NCI-H2107 treated with DMSO at 0.1 percent for 48 hours (cell line): ENCODE results near the gene PEAR1.

Experiments used
- DNase-seq: peaks from one replicate; lab custom pipeline; 2025; ENCODE audit not compliant: unreplicated experiment; lab: John Stamatoyannopoulos, UW

The PEAR1 gene

DNA sequence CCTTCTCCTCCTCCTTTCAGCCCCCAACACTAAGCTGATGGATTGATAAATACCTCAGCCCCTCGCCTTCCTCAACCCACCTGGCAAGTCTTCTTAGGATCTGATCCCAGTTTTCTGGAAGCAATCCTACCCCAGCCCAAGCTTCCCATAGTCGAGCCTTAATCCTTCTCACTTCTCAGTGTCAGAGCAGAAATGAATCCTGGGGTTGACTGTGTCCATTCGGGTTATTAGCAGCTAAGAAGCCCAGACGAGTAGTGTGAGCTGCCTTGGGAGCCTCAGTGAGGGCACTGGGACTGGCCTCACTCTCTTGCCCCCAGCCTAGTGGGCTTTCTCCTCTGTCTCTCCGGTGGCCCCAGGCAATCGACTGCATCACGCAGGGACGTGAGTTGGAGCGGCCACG, 12.4 kb upstream of the PEAR1 start:
- DNase-seq, result no peak

DNA sequence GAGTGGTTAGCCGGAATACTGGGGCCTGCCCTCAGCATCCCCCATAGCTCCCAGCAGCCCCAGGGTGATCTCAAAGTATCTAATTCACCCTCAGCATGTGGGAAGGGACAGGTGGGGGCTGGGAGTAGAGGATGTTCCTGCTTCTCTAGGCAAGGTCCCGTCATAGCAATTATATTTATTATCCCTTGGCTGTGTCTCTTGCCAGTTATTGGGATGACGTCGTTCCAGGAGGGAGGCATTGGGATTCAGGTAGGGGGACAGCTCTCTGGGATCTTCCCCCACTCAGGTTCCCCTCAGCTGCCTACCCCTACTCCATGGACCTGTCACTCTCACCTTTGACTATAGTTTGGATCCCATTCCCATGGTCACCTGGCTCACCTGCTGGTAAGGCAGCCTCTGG, 11.9 kb upstream of the PEAR1 start:
- no peak for DNase-seq

DNA sequence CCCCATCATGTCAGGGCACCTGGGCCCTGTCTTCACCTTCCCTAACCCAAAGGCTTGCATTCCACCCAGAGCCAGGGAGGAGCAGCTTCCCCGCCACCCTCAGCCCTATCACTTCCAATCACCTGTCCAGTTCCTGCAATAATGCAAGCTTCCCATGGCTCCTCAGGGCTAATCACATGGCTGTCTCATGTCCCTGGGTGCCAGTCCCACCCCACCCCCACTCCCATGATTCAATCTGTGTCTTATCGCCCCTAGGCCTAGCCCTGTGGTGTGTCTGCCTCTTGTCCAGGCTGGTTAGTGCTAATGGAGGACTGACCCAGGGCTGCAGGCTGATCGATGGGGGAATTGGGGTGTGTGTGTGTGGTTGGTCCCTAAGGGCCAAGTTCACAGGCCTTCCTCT, 11.0 kb upstream of the PEAR1 start:
- DNase-seq, result no peak

DNA sequence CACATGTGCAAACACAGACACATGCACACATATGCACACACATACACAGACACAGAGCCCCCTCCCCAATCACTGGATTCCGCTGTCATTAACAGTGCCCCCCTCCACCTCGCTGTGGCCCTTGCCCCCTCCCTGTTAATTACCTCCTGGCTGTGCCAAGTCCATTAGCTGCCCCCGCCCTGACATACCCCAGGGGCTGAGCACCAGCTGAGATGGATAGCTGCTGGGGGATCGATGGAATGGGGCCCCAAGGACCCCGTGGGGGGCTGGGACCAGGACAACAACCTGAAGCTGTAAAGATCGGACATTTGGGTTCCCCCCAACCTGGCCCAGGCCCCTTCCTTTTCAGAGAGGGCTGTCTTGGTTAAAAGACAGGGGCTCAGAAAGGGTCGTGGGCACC, 9.6 kb upstream of the PEAR1 start:
- no peak for DNase-seq

DNA sequence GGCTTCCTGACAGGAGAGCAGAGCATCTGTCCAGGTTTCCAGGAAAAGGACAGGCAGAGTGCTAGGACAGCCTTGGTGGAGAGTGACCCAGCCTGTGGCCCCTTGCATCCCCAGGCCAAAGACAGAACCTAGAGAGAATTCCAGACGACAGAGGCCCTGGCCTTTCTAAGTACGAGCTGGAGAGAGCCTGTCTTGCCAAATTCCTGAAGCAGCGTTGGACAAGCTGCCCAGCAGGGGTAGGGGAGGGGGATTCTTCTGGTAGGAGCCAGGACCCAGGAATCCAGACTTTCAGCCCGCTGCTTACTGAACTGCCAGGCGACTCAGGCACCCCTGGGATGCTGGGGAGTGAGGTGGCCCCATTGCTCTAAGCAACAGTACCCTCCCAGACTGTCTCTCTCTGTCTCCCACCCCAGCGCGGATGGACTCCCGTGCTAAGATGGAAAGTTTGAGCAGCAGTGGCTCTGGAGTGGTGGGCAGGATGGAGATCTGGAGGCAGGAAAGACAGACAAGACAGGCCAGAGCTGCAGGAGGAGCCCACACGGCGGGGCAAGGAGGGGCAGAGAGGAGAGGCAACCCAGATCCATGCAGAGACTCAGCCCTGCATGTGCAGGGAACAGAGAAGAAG, 8.8 kb upstream of the PEAR1 start:
- DNase-seq, result no peak

DNA sequence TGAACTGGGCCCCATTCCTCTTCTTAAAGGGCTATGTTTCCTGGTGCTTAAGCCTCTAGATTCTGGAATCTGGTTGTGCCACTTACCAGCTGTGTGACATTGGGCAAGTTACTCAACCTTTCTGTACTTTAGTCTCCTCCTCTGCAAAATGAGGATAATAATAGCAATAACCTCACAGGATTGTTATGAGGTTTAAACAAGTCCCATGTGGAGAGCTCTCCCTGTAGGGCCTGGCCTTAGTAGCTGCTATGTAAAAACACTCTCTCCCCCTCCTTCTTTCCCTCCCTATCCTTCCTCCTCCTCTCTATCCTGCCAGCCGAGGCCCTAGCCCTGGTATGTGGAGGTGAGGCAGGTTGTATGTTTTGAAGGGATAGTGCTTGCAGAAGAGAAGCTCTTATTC, 8.2 kb upstream of the PEAR1 start:
- DNase-seq, result no peak

DNA sequence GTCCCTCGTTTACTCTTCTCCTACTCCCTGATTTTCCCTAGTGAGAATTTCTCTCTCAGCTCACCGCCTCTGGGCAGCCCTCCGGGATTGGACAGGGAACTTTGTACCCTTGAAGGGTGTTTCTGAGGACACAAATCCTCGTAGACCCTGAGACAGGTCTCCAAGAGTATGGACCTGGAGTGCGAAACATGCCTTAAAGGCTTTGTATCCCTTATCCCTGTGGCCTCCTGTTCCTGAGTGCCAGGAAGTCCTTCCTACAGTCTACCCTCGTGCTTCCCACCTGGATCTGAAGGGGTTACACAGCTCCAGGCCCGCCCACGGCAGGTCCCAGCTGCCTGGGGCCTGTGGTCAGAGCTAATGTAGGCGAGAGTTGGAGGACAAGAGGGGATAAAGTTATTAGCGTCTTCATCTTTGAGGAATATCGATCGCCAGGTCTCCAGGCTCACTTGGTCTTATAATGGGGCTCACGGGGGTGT, 7.6 kb upstream of the PEAR1 start:
- no peak for DNase-seq

DNA sequence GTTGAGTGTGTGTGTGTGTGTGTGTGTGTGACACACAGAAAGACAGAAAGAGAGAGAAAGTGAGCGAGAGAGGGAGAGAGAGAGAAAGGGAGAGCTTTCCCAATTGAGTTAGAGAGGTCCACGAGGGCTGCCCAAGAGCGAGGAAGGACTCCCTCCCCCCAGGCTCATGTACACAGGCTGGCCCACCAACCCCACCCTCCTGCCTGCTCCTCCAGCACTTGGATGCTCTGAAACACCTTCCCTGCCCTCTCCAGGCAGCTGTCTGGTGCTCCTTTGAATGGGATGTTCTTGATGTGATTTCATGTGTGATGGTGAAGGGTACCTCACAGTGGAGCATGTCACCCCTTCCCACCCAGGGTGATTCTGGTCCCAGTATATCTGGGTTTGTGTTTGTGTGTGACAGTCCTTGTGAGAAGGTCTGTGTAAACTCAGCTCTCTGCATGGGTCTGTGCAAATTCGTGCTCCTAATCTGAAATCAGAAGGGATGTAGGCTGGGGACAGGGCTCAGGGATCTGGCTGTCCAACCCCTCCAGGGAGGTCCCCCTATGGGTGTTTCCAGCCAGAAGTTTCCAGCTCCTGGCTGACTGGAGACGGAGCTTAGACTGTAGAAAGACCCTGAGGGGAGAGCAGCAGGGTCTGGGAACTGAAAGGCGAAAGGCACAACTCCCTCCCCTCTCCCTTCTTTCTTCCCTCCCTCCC, 6.8 kb upstream of the PEAR1 start:
- DNase-seq, result no peak

DNA sequence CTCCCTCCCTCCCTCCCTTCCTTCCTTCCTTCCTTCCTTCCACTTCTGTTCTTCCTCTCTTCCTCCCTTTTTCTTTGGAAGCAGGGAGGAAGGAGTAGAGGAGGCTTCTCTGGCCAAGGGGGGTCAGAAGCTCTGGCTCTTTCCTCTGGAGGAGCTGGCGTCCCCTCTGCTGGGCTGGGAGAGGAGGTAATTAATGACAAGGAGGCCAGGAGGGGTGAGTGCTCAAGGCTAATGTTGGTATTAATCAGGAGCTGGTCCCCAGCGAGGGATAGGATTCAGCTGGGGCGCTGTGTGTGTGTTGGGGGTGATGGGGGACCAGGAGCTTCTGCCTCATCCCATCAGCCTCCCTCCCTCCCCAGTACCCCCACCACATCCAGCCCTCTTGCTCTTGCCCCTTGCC, 6.2 kb upstream of the PEAR1 start:
- no peak for DNase-seq

DNA sequence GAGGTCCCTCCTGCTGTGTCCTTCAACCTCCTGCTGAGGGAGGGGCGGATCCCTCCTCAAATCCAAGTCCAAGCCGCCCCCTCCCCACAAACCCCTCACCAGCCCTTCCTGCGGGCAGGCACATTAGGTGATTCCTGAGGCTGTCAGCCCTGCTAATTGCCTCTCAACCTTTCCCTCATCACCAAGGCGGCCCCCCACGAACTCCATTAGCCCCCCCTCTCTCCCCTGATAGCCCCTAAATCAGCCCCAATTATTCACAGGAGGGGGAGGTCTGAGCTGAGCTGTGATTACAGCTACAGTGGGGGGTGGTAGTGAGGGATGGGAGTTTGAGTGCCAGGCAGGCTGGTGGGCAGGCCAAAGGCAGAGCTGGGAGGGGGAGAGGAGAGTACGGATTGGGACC, 5.8 kb upstream of the PEAR1 start:
- DNase-seq, result no peak

DNA sequence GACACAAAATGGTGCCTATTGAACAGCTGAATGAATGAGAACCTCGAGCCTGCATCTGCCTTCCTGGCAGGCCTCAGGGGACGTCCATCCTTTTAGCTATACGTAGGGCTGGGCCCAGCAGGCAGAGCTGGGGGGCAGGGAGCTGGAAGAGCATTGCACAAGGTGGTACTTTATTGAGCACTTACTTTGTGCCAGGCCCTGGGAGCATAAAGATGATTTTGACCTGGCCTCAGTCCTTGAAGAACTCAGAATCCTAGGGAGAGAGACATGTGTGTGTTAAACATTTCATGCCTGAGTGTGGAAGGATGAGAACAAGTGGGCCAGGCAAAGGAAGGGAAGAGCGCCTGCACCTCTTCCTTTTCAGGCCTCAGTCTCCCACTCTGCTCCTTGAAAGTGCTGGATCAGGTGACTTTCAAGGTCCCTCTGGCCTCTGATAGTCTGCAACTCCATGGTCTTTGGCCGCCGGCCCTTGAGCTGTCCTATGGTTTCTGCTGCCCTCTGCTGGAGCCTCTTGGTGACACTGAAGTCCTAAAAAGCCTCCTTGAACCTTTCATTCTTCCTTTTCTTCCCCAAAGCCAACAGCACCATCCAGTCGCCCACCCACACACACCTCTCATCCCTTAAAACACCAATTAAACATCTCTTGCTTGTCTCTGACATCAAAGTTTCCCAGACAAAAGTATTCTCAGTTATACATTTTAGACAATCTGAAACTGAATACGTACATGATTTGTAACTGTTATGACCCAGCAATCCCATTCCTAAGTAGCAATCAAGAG, 3.5 kb upstream of the PEAR1 start:
- peak; percentile 53 for DNase-seq

DNA sequence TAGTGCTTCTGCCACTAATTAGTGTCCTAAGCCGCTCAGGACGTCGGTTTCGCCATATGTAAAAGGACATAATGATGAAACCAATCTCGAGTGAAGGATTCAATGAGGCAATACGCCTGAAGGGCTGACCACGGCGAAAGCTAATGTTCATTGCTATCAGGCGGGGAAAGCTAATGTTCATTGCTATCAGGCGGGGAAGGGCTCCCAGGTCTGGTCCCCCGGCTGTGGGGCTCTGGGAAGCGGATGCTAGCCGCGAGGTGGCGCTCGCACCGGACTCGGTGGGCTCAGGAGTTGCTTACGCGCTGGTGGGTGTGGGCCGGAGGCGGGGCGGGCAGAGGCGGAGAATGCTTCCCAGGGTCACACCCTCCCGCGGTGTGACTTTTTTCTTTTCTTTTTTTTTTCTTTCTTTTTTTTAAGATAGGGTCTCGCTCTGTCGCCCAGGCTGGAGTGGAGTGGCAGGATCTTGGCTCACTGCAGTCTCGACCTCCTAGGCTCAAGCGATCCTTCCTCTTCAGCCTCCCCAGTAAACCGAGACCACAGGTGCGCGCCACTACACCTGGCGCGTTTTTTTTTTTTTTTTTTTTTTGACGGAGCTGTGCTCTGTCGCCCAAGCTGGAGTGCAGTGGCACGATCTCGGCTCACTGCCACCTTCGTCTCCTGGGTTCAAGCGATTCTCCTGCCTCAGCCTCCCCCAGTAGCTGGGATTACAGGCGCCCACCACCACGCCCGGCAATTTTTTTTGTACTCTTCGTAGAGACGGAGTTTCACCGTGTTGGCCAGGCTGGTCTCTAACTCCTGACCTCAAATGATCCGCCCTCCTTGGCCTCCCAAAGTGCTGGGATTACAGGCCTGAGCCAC, 1.1 kb upstream of the PEAR1 start:
- DNase-seq, result peak; percentile 39

DNA sequence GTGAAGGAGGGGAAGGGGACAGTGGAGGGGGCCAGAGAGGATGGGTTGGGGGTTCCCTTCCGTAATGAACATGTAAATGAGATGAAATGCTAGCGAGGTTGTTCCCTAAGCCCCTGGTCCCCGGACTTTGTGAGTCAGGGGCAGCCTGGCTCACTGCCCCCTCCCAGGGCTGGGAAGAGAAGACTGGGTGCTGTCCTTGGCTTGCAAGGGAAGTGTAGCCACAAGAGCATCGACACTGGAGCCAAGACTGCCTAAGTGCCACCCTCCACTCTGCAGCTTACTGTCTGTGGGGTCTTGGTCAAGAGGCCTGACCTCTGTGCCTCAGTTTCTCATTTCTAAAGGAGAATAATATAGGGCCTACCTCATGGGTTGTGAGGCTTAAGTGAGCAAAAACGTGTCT, 483 bp downstream of the PEAR1 start:
- no peak for DNase-seq

DNA sequence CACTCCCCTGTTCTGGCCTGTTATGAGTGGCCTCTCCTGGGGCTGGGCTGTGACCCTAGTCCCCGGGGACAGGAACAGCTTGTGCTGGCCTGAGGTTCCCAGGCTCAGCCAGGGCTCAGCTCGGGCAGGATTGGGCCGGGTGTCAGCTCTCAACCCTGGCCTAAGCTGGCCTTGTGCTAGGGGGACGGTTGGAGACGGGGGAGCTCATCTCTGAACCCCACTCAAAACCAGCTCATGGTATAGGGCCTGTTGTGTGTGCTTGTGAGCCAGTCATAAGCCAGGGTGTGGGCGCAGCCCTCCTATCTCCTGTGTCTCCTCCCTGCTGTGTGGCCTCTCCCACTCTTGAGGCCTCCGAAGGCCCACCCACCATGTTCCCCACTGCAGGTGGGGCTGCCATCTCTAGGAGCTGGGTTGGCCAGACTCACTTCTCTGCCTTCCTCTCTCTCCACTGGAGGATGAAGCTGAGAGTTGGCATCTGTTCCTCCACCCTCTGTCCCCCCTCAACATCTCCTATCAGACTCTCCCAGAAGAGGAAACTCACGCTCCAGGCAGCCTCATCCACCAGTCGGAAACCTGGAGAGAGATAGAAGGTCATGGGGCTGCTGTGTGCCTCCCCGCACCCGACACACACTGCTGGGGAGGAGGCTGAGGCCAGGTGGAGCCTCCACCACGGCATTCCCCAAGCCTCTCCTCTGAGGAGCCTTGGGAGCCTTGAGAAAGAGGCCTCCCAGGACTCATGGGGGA, 1.4 kb downstream of the PEAR1 start:
- DNase-seq, result no peak

DNA sequence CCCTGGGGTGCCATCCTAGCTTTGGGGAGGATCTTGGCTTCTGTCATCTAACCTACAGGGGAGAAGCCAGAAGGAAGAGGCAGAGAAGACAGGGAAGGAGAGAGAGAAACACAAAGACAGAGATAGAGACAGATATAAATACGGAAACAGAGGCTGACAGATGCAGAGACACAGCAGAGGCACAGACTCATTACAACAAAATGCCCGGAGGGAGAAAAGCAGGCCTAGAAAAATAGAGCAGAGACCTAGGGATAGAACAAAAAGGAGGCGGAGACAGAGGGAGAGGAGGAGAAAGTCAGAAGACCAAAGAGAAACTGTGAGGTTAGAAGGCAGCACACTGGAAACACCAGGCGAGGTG, 1.9 kb downstream of the PEAR1 start:
- DNase-seq, result no peak

DNA sequence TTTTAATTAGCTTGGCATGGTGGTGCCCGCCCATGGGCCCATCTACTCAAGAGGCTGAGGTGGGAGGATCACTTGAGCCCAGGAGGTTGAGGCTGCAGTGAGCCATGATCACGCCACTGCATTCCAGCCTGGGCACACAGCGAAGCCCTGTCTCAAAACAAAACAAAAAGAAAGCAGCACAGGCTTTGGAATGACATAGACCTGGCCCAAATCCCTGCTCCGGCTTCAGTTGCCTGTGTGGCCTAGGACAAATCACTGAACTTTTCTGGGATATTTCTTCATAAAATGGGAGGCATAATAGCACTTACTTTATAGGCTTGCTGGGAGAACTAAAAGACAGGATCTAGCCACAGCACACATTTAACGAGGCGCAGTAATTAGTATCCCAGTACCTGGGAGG, 2.4 kb downstream of the PEAR1 start:
- no peak for DNase-seq

DNA sequence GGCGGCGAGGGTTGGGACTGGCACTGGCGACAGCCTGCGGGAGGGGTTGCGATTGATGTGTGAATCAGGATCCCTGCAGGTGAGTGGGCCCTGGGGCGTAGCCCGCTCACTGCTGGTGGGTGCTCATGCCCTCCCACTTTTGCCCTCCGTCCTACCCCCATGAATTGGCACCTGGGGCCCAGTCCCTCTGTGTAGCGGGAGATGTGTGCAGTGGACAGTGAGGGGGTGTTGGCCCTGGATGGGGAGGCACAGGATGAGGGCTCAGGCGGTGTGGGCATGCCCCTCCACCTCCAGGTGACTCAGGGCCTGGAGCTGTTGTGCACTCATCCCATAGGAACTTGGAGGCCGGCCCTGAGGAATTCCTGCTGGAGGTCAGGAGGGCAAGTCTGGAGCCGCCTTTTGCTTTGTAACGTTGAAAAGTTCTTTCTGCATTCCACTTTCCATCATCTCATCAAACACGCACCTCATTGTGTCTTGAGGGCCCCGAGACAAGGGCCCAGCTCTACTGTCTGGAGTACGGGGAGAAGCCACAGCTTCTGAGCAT, 3.0 kb downstream of the PEAR1 start:
- DNase-seq, result no peak

DNA sequence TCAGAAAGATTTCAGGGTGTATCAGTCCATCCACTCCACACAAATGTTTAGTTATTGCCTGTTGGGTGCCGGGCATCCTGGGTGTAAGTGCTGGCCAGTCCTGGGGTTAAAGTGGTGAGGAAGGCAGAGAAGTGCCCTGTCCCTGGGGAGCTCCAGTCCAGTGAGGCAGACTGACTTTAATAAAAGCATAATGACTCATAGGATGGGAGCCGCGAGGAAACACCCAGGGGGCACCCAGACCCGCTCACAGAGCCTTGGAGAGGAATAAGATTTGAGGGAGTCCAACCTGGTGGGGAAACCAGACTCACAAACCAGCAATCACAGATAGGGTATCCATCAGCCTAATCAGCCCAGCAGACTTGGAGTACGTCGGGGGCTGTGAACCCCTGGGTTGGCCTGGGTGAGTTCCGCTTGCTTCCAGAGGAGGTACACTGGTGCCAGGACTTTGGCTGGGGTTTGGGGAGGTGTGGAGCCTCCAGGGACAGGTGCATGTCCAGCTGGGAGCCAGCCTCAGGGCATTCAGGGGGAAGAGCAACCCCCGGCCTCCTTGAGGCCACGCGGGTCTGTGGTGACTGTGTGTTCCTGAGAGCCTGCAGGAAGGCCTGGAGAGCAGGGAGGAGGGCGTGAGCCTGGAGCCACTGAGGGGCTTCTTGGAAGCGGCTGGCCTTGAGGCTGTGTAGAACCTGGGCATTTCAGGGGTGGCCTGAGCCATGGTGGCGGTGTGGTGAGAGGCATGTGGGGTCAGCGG, 3.7 kb downstream of the PEAR1 start:
- no peak for DNase-seq

DNA sequence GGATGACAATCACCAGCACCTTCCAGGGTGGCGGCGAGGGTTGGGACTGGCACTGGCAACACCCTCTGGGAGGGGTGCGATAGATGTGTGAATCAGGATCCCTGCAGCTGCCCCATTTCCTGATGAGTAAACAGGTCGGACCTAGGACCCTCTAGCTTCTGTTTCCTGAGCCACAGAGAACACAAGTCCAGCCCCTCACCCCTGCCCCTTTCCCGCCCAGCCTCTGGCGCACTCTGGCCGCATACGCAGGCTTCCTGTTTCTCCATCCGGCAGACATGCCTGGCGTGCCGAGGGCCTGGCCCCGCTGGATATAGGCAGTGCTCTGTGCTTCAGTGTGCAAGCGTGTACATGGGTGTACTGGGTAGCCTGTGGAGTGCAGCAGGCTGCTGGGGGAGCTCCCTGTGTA, 4.6 kb downstream of the PEAR1 start:
- no peak for DNase-seq
